Measurements from ENCODE around the gene CYP4F2. TPM values are rescaled to one million over a fixed set of nuclear protein-coding genes. Genes with fewer than 3 reads are reported as not detected.

CYP4F2 gene
- polyA plus RNA-seq, 1 donor from 2014 or later: not detected

DNA sequence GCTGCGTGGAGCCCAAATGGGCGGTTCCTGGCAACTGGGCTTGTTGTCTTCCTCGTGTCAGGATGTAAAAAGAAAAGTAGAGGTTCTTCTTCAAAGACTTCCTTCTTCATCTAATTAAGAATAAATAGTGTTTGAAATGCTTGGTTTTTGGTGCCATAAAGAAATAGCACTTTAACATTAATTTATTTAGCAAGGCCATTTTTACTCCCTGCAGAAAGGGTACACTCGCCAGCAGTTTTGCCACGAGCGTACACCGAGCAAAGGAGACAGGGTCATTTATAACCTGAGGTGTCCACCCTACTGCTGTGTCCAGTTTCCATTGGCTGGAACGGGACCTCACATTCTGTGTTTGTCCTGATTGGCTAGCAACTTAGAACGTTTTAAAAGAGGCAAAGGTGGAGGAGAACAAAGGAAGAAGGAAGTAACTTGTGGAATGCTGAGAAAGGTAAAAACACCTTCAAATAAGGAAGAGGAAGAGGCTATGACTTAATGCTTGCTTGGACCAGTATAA, 60.6 kb downstream of the CYP4F2 start:
- Histone ChIP-seq H3K9ac (ENCODE audit: low read length) (no peak overlapping the region), H3K4me2 (ENCODE audit: low read length) (no peak overlapping the region)

DNA sequence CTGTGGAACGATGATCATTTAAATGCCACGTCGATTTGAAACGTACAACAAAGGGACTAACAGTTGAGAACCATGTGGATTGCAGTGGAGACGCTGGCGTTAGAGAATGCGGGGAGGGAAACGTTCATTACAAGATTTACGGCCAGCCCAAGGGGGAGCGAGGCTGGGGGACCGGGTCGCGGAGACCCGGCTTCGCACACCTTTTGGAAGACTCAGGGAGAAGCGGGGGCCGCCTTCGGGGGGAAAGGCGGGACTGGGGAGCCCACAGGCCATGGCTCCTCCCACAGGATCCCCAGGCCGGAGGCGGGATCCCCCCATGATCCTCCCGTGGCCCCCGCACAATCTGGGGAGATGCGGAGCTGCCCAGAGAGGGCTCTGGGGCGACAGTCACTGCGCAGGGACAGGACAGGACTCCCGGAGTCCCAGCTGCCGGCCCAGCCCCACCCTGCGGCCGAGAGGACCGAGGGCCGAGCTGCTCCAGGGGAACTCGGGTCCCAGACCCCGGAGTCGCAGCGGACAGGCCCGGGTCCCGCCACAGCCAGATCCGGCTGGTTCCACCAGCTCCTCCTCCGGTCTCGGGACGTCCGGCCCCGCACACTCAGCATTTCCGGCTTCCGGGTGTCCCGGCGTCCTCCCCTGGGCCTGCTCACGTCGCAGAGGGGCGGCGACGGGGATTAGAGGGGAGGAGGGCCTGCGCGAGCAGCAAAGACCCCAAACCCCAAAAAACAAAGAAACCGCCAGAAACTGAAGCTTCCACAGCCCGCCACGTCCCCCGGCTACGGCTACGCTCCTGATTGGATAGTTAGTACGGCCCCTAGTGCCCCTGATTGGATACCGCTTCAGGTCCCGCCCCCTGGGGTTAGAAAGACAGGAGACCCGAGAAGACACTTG, 61.3 kb downstream of the CYP4F2 start:
- H3K4me3 ChIP-seq (ENCODE audit: low read length): no peak overlapping the region
- H3K4me2 ChIP-seq (ENCODE audit: low read length): no peak overlapping the region
- H3K36me3 ChIP-seq (ENCODE audit: insufficient read depth, low read length): no peaks in the 10 kb centered on the region
- H3K27me3 ChIP-seq (ENCODE audit: insufficient read depth, low read depth, low read length): no peaks in the 10 kb centered on the region
- H3K27ac ChIP-seq (ENCODE audit: low read length): no peak overlapping the region
- no peak overlapping the region for H3K9ac ChIP-seq (ENCODE audit: low read length)
- H3K9me2 ChIP-seq (ENCODE audit: insufficient read depth, low read length): no peaks in the 10 kb centered on the region
- peaks cover 8% of the 10 kb centered on the region for H3K9me3 ChIP-seq (ENCODE audit: low read length)
- H3K79me2 ChIP-seq (replicated peaks; ENCODE audit: insufficient read depth, low read length): no peaks in the 10 kb centered on the region
- H2AFZ ChIP-seq (ENCODE audit: low read depth, low read length): no peak overlapping the region
- no peaks in the 10 kb centered on the region for H3F3A ChIP-seq (ENCODE audit: insufficient read depth, low read length, poor library complexity, severe bottlenecking)
- no peaks in the 10 kb centered on the region for H4K20me1 ChIP-seq (ENCODE audit: insufficient read depth)
- TF ChIP-seq SMC3 (conservative IDR thresholded peaks at IDR 0.05; ENCODE audit: poor library complexity) (no peak), RAD21 (conservative IDR thresholded peaks at IDR 0.05) (no peak), EZH2 (IDR thresholded peaks at IDR 0.05; ENCODE audit: borderline replicate concordance, insufficient read depth, low read length, poor library complexity, severe bottlenecking) (no peak), TAF1 (IDR thresholded peaks at IDR 0.05; ENCODE audit: low read depth) (no peak), EP300 (conservative IDR thresholded peaks at IDR 0.05; ENCODE audit: poor library complexity, severe bottlenecking) (no peak), POLR2AphosphoS5 (IDR thresholded peaks at IDR 0.05) (no peak), MXI1 (conservative IDR thresholded peaks at IDR 0.05; ENCODE audit: poor library complexity, severe bottlenecking) (no peak)
- TF ChIP-seq, protein P1, sequence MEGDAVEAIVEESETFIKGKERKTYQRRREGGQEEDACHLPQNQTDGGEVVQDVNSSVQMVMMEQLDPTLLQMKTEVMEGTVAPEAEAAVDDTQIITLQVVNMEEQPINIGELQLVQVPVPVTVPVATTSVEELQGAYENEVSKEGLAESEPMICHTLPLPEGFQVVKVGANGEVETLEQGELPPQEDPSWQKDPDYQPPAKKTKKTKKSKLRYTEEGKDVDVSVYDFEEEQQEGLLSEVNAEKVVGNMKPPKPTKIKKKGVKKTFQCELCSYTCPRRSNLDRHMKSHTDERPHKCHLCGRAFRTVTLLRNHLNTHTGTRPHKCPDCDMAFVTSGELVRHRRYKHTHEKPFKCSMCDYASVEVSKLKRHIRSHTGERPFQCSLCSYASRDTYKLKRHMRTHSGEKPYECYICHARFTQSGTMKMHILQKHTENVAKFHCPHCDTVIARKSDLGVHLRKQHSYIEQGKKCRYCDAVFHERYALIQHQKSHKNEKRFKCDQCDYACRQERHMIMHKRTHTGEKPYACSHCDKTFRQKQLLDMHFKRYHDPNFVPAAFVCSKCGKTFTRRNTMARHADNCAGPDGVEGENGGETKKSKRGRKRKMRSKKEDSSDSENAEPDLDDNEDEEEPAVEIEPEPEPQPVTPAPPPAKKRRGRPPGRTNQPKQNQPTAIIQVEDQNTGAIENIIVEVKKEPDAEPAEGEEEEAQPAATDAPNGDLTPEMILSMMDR (IDR thresholded peaks at IDR 0.05; ENCODE audit: poor library complexity, severe bottlenecking): no peak

More for the DNA sequence above, 60.6 kb downstream of the CYP4F2 start:
- no peaks in the 10 kb centered on the region for H3F3A ChIP-seq (ENCODE audit: insufficient read depth, low read length, poor library complexity, severe bottlenecking)
- no peaks in the 10 kb centered on the region for H3K79me2 ChIP-seq (replicated peaks; ENCODE audit: insufficient read depth, low read length)
- no peaks in the 10 kb centered on the region for H3K36me3 ChIP-seq (ENCODE audit: insufficient read depth, low read length)
- no peak overlapping the region for H3K4me3 ChIP-seq (ENCODE audit: low read length)
- H2AFZ ChIP-seq (ENCODE audit: low read depth, low read length): no peak overlapping the region
- TF ChIP-seq POLR2AphosphoS5 (IDR thresholded peaks at IDR 0.05): no peak
- TF ChIP-seq, protein P2, sequence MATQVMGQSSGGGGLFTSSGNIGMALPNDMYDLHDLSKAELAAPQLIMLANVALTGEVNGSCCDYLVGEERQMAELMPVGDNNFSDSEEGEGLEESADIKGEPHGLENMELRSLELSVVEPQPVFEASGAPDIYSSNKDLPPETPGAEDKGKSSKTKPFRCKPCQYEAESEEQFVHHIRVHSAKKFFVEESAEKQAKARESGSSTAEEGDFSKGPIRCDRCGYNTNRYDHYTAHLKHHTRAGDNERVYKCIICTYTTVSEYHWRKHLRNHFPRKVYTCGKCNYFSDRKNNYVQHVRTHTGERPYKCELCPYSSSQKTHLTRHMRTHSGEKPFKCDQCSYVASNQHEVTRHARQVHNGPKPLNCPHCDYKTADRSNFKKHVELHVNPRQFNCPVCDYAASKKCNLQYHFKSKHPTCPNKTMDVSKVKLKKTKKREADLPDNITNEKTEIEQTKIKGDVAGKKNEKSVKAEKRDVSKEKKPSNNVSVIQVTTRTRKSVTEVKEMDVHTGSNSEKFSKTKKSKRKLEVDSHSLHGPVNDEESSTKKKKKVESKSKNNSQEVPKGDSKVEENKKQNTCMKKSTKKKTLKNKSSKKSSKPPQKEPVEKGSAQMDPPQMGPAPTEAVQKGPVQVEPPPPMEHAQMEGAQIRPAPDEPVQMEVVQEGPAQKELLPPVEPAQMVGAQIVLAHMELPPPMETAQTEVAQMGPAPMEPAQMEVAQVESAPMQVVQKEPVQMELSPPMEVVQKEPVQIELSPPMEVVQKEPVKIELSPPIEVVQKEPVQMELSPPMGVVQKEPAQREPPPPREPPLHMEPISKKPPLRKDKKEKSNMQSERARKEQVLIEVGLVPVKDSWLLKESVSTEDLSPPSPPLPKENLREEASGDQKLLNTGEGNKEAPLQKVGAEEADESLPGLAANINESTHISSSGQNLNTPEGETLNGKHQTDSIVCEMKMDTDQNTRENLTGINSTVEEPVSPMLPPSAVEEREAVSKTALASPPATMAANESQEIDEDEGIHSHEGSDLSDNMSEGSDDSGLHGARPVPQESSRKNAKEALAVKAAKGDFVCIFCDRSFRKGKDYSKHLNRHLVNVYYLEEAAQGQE (IDR thresholded peaks at IDR 0.05; ENCODE audit: borderline replicate concordance): no peak
- no peak for TF ChIP-seq RAD21 (conservative IDR thresholded peaks at IDR 0.05)
- no peak for TF ChIP-seq MXI1 (conservative IDR thresholded peaks at IDR 0.05; ENCODE audit: poor library complexity, severe bottlenecking)
- TF ChIP-seq SMC3 (conservative IDR thresholded peaks at IDR 0.05; ENCODE audit: poor library complexity): no peak
- TF ChIP-seq EZH2 (IDR thresholded peaks at IDR 0.05; ENCODE audit: borderline replicate concordance, insufficient read depth, low read length, poor library complexity, severe bottlenecking): no peak
- no peak for TF ChIP-seq TAF1 (IDR thresholded peaks at IDR 0.05; ENCODE audit: low read depth)
- TF ChIP-seq, protein P1 (IDR thresholded peaks at IDR 0.05; ENCODE audit: poor library complexity, severe bottlenecking): no peak
- TF ChIP-seq EP300 (conservative IDR thresholded peaks at IDR 0.05; ENCODE audit: poor library complexity, severe bottlenecking): no peak
- no peaks in the 10 kb centered on the region for H4K20me1 ChIP-seq (ENCODE audit: insufficient read depth)
- no peaks in the 10 kb centered on the region for H3K27me3 ChIP-seq (ENCODE audit: insufficient read depth, low read depth, low read length)
- peaks cover 6% of the 10 kb centered on the region for H3K9me3 ChIP-seq (ENCODE audit: low read length)
- no peak overlapping the region for H3K27ac ChIP-seq (ENCODE audit: low read length)
- H3K9me2 ChIP-seq (ENCODE audit: insufficient read depth, low read length): no peaks in the 10 kb centered on the region

All from neural cell (in vitro differentiated cells).